B cell (primary cell): ENCODE measurements around the gene SIPA1.

Source experiments
- CTCF ChIP-seq: fragments of 200-600 bp; IDR thresholded peaks from one replicate; pipeline ENCODE4 v1.8.0; 2022; ENCODE audit warnings: antibody characterized with exemption, mild to moderate bottlenecking
- EZH2 ChIP-seq: IDR thresholded peaks from 2 replicates; pipeline ENCODE4 v1.6.1; 2012; ENCODE audit warnings: borderline replicate concordance, low read depth, mild to moderate bottlenecking, moderate library complexity, low read length; ENCODE audit not compliant: insufficient read depth, poor library complexity, severe bottlenecking

- TF ChIP-seq CTCF (no peak), EZH2 (no peak)
Measured at GRCh38 chr11:65649656-65650546, 12.0 kb downstream of the SIPA1 start.
